GM12878 (cell line): Measurements from ENCODE around the gene CAMK2D. TPM values are rescaled to one million over a fixed set of nuclear protein-coding genes. Genes with fewer than 3 reads are reported as not detected.
A peak's percentile ranks its signal among the peaks of the same experiment; 100 is the strongest.

Experiments used
- ATAC-seq: fragments of 200-7000 bp; cut with Tn5 transposase; 3 replicates; pipeline ENCODE4 v1.9.1; 2020; ENCODE audit warnings: mild to moderate bottlenecking, moderate library complexity
- BruUV-seq: library from RNA; stranded (reverse); fragments of 400-500 nt; replicated peaks from 2 replicates; lab custom pipeline; 2021; lab: Mats Ljungman, UMichigan
- CTCF ChIA-PET: fragments of 300-600 bp; sonication (Branson Sonifier 250); formaldehyde crosslinking; extraction: SDS; loops from one replicate; lab custom pipeline; 2021; ENCODE audit warnings: inconsistent platforms; lab: Yijun Ruan, JAX
- POLR2A ChIA-PET: fragments of 350-600 bp; formaldehyde crosslinking; extraction: SDS; loops from one replicate; lab custom pipeline; 2021; ENCODE audit warnings: inconsistent platforms; lab: Charles Lee
- RAD21 ChIA-PET: fragments of 300-600 bp; sonication (Branson Sonifier 250); formaldehyde crosslinking; loops from one replicate; lab custom pipeline; 2023; ENCODE audit warnings: antibody characterized with exemption; ENCODE audit not compliant: unreplicated experiment; lab: Charles Lee
- SMC1A ChIA-PET: fragments of 300-600 bp; sonication (Branson Sonifier 250); formaldehyde crosslinking; loops from one replicate; lab custom pipeline; 2023; ENCODE audit not compliant: unreplicated experiment, uncharacterized antibody; lab: Charles Lee
- DNase-seq: peaks from one replicate; pipeline ENCODE4 v3.0.0-alpha.2; 2011; ENCODE audit warnings: low read depth, low spot score
- FAIRE-seq: peaks from 3 replicates; lab custom pipeline; 2011; peaks lifted over from hg19 to GRCh38; lab: Jason Lieb, UNC
- H2AFZ ChIP-seq: 2 replicates; pipeline ENCODE4 v1.6.0; 2011; ENCODE audit warnings: low read depth, low read length, control low read depth; ENCODE audit not compliant: control insufficient read depth
- H3K27ac ChIP-seq: 2 replicates; pipeline ENCODE4 v1.5.1; 2011; ENCODE audit warnings: control low read depth; ENCODE audit not compliant: control insufficient read depth, insufficient read depth
- H3K27me3 ChIP-seq, 2 experiments: replicated peaks in 1 of 2; 2 replicates each; pipeline versions ENCODE4 v1.6.0 to v1.6.1; 2011; ENCODE audit warnings: low read length in 1 of 2; ENCODE audit not compliant: control insufficient read depth in 2 of 2, insufficient read depth in 2 of 2
- H3K36me3 ChIP-seq, 2 experiments: 2 replicates each; pipeline ENCODE4 v1.5.1; 2011; ENCODE audit warnings: low read length in 1 of 2; ENCODE audit not compliant: control insufficient read depth in 2 of 2, insufficient read depth in 2 of 2
- H3K4me1 ChIP-seq: 2 replicates; pipeline ENCODE4 v1.6.1; 2011; ENCODE audit warnings: mild to moderate bottlenecking, low read length, moderate library complexity, mixed read lengths; ENCODE audit not compliant: control insufficient read depth, insufficient read depth
- H3K4me2 ChIP-seq: 2 replicates; pipeline ENCODE4 v1.6.0; 2011; ENCODE audit warnings: control low read depth; ENCODE audit not compliant: control insufficient read depth, insufficient read depth
- H3K4me3 ChIP-seq: fragments of 200-600 bp; sonication (generic); 2 replicates; pipeline ENCODE4 v1.5.1; 2016
- H3K79me2 ChIP-seq: 2 replicates; pipeline ENCODE4 v1.6.0; 2011; ENCODE audit warnings: low read length; ENCODE audit not compliant: control insufficient read depth, insufficient read depth
- H3K9ac ChIP-seq: 2 replicates; pipeline ENCODE4 v1.8.0; 2011; ENCODE audit warnings: low read length, control low read depth, mixed read lengths; ENCODE audit not compliant: control insufficient read depth, insufficient read depth
- H3K9me3 ChIP-seq: replicated peaks from 3 replicates; pipeline ENCODE4 v1.5.1; 2011; ENCODE audit warnings: mild to moderate bottlenecking, low read length; ENCODE audit not compliant: control insufficient read depth, insufficient read depth
- H4K20me1 ChIP-seq: 2 replicates; pipeline ENCODE4 v1.6.0; 2011; ENCODE audit not compliant: control insufficient read depth, insufficient read depth
- ATF2 ChIP-seq: IDR thresholded peaks from 2 replicates; pipeline ENCODE4 v1.6.1; 2012; ENCODE audit warnings: low read length, inconsistent platforms
- EZH2 ChIP-seq: IDR thresholded peaks from 2 replicates; pipeline ENCODE4 v1.6.1; 2012; ENCODE audit warnings: low read depth, mild to moderate bottlenecking, control low read depth, inconsistent platforms, low read length, borderline replicate concordance; ENCODE audit not compliant: control insufficient read depth
- IKZF1 ChIP-seq: fragments of 450-650 bp; conservative IDR thresholded peaks from 2 replicates; pipeline ENCODE4 v1.6.1; 2017; ENCODE audit warnings: antibody characterized with exemption, mild to moderate bottlenecking
- IKZF2 ChIP-seq, 2 experiments: fragments of 450-650 bp; IDR thresholded peaks; 2 replicates each; pipeline ENCODE4 v1.6.1; 2017; ENCODE audit warnings: mild to moderate bottlenecking in 2 of 2, moderate library complexity in 2 of 2
- MEF2B ChIP-seq: fragments of 450-650 bp; IDR thresholded peaks from 2 replicates; pipeline ENCODE4 v1.6.1; 2018; ENCODE audit warnings: mild to moderate bottlenecking, moderate library complexity; ENCODE audit not compliant: partially characterized antibody, poor library complexity, severe bottlenecking
- POLR2AphosphoS5 ChIP-seq: IDR thresholded peaks from 2 replicates; pipeline ENCODE4 v1.6.1; 2011; ENCODE audit warnings: mild to moderate bottlenecking, low read length, inconsistent platforms
- POU2F2 ChIP-seq: IDR thresholded peaks from 3 replicates; pipeline ENCODE4 v1.6.1; 2011; ENCODE audit warnings: low read depth, mild to moderate bottlenecking, low read length, borderline replicate concordance
- SIX5 ChIP-seq: IDR thresholded peaks from 2 replicates; pipeline ENCODE4 v1.6.1; 2011; ENCODE audit warnings: mild to moderate bottlenecking, low read depth, low read length, moderate library complexity; ENCODE audit not compliant: severe bottlenecking
- TAF1 ChIP-seq: IDR thresholded peaks from 2 replicates; pipeline ENCODE4 v1.6.1; 2011; ENCODE audit warnings: mild to moderate bottlenecking, low read depth, low read length, borderline replicate concordance
- ZNF592 ChIP-seq: fragments of 450-650 bp; IDR thresholded peaks from 2 replicates; pipeline ENCODE4 v1.6.1; 2017; ENCODE audit warnings: mild to moderate bottlenecking, moderate library complexity
- WGBS: methylation state at CpG from one replicate; pipeline ENCODE4 v1.1.6; 2016; ENCODE audit warnings: low lambda C conversion rate; ENCODE audit not compliant: insufficient replicate concordance, insufficient coverage; ENCODE audit errors: missing lambda C conversion rate; 5-methylcytosine and 5-hydroxymethylcytosine counted together
- in situ Hi-C: fragments of 300-500 bp; cut with MboI; formaldehyde crosslinking; loops from 9 replicates; pipeline ENCODE4 v1.14.3; 2018; ENCODE audit warnings: mixed read lengths
- intact Hi-C: fragments of 100-400 bp; cut with micrococcal nuclease; formaldehyde crosslinking; loops from one replicate; pipeline ENCODE4 v1.14.2; 2022; ENCODE audit not compliant: unreplicated experiment
- polyA plus RNA-seq, 11 experiments: library from polyadenylated mRNA; depleted of rRNA in 4 of 11; unstranded in 6 of 11; stranded (reverse) in 5 of 11; fragments of >200 nt; fragmentation: Nextera tagmentation in 4 of 11; fragmentation: Illumina TruSeq in 1 of 11; extraction: Ambion mirVana in 4 of 11; extraction: Trizol in 1 of 11; gene quantifications; 1 replicate in 1 of 11; 2 replicates in 10 of 11; pipeline versions ENCODE4 v1.2.1 to v1.2.3, GENCODE V29; 2011 to 2016; ENCODE audit warnings: inconsistent platforms in 2 of 11, missing spikeins in 2 of 11, low read depth in 1 of 11
- total RNA-seq, 4 experiments: library from RNA; depleted of rRNA in 3 of 4; stranded (reverse); fragments of >200 nt in 3 of 4; fragmentation: Illumina TruSeq in 1 of 4; extraction: Trizol in 1 of 4; gene quantifications; 2 replicates each; pipeline versions ENCODE4 v1.2.1 to v1.2.3, GENCODE V29; 2013 to 2021
- TF ChIP-seq, protein P1 (sequence below): fragments of 450-650 bp; IDR thresholded peaks from 2 replicates; pipeline ENCODE4 v1.6.1; 2016; ENCODE audit warnings: mild to moderate bottlenecking, moderate library complexity, borderline replicate concordance
- TF ChIP-seq, protein P2 (sequence below): fragments of 450-650 bp; IDR thresholded peaks from 2 replicates; pipeline ENCODE4 v1.6.1; 2014; ENCODE audit warnings: mild to moderate bottlenecking

CAMK2D gene
- total and polyA plus RNA-seq, 10 of the 15 experiments (the other 5 are each of a cell fraction or from before 2014, with no cell fraction given): 6.9 to 88.5 (median 12.9) TPM

- peak overlapping the region; percentile 39 for H3K4me2 ChIP-seq
- H3K27me3 ChIP-seq: no peaks in the 10 kb centered on the region
- no peak for FAIRE-seq
- no peak overlapping the region for H3K4me3 ChIP-seq
- 4% methylated on average over 1 of the region's 1 CpG for WGBS
- SMC1A ChIA-PET: interaction anchor here (0.7 to 17.1 kb wide), 16 partner anchors 10 to 184 kb away, joined by 3 to 282 read pairs (median 4); no protein-coding TSS in a partner anchor
- H2AFZ ChIP-seq: no peak overlapping the region
- H3K79me2 ChIP-seq: peaks cover 16% of the 10 kb centered on the region
- peak; percentile 68 for ATAC-seq
- no peaks in the 10 kb centered on the region; a peak in 1 of 4 replicates for H3K36me3 ChIP-seq
- H3K9ac ChIP-seq: no peak overlapping the region
- H3K9me3 ChIP-seq: no peaks in the 10 kb centered on the region
- in situ Hi-C loops: no loop called here
- CTCF ChIA-PET: interaction anchor here (0.9 to 2.0 kb wide), 7 partner anchors 13 to 112 kb away, joined by 3 to 7 read pairs (median 4); no protein-coding TSS in a partner anchor
- intact Hi-C loops: loop anchor here (2.0 kb wide), 1 partner anchor 42 kb away; no protein-coding TSS in a partner anchor
- BruUV-seq: no TSS peak
- RAD21 ChIA-PET: interaction anchor here (0.6 to 7.7 kb wide), 17 partner anchors 14 to 120 kb away, joined by 3 to 43 read pairs (median 6); no protein-coding TSS in a partner anchor
- POLR2A ChIA-PET: interaction anchor here (0.7 to 3.2 kb wide), 4 partner anchors 14 to 118 kb away, joined by 3 to 8 read pairs (median 4); no protein-coding TSS in a partner anchor
- DNase-seq: peak; percentile 53
- peaks cover 54% of the 10 kb centered on the region for H3K4me1 ChIP-seq
- H3K27ac ChIP-seq: peak overlapping the region; percentile 27; the same call in 1 of the 2 replicates
- no peaks in the 10 kb centered on the region for H4K20me1 ChIP-seq
- TF ChIP-seq POU2F2 (no peak), SIX5 (no peak), IKZF1 (no peak), ATF2 (0 out of 2 replicates have a peak, but pooled peaks have one; percentile 36), IKZF2 (IDR thresholded peaks at IDR 0.05) (peak in 1 of 2 experiments; percentile 18; a peak in 2 of 4 replicates), TAF1 (no peak), POLR2AphosphoS5 (no peak), MEF2B (peak; percentile 34), EZH2 (no peak), ZNF592 (no peak)
- TF ChIP-seq, protein P1, sequence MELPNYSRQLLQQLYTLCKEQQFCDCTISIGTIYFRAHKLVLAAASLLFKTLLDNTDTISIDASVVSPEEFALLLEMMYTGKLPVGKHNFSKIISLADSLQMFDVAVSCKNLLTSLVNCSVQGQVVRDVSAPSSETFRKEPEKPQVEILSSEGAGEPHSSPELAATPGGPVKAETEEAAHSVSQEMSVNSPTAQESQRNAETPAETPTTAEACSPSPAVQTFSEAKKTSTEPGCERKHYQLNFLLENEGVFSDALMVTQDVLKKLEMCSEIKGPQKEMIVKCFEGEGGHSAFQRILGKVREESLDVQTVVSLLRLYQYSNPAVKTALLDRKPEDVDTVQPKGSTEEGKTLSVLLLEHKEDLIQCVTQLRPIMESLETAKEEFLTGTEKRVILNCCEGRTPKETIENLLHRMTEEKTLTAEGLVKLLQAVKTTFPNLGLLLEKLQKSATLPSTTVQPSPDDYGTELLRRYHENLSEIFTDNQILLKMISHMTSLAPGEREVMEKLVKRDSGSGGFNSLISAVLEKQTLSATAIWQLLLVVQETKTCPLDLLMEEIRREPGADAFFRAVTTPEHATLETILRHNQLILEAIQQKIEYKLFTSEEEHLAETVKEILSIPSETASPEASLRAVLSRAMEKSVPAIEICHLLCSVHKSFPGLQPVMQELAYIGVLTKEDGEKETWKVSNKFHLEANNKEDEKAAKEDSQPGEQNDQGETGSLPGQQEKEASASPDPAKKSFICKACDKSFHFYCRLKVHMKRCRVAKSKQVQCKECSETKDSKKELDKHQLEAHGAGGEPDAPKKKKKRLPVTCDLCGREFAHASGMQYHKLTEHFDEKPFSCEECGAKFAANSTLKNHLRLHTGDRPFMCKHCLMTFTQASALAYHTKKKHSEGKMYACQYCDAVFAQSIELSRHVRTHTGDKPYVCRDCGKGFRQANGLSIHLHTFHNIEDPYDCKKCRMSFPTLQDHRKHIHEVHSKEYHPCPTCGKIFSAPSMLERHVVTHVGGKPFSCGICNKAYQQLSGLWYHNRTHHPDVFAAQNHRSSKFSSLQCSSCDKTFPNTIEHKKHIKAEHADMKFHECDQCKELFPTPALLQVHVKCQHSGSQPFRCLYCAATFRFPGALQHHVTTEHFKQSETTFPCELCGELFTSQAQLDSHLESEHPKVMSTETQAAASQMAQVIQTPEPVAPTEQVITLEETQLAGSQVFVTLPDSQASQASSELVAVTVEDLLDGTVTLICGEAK: peak; percentile 80; the same call in 1 of the 2 replicates
- TF ChIP-seq, protein P2, sequence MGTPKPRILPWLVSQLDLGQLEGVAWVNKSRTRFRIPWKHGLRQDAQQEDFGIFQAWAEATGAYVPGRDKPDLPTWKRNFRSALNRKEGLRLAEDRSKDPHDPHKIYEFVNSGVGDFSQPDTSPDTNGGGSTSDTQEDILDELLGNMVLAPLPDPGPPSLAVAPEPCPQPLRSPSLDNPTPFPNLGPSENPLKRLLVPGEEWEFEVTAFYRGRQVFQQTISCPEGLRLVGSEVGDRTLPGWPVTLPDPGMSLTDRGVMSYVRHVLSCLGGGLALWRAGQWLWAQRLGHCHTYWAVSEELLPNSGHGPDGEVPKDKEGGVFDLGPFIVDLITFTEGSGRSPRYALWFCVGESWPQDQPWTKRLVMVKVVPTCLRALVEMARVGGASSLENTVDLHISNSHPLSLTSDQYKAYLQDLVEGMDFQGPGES: no peak
Measured at GRCh38 chr4:113641025-113641431, 120.5 kb downstream of the CAMK2D start.
